K562 (cell line): ENCODE data around the gene C6orf47. TPM values are rescaled to one million over a fixed set of nuclear protein-coding genes. Genes with fewer than 3 reads are reported as not detected.
A peak's percentile ranks its signal among the peaks of the same experiment; 100 is the strongest.

Experiments used
- CEBPG ChIP-seq, 3 experiments: fragments of 200-800 bp in 1 of 3; sonication (Bioruptor generic) in 1 of 3; sonication (generic) in 1 of 3; formaldehyde crosslinking in 1 of 3; IDR thresholded peaks in 2 of 3; conservative IDR thresholded peaks in 1 of 3; 2 replicates each; pipeline versions ENCODE4 v1.6.1 to v1.8.0; 2016 to 2022; ENCODE audit warnings: missing compliant biosample characterization in 2 of 3, missing genetic modification characterization in 2 of 3, mild to moderate bottlenecking in 1 of 3, missing genetic modification reagents in 1 of 3
- CHD7 ChIP-seq: fragments of 200-600 bp; sonication (generic); IDR thresholded peaks from one replicate; pipeline ENCODE4 v1.6.1; 2012; ENCODE audit warnings: mild to moderate bottlenecking, low read depth, low read length, inconsistent platforms
- HNRNPUL1 ChIP-seq: fragments of 200-400 bp; formaldehyde crosslinking; IDR thresholded peaks from 2 replicates; pipeline ENCODE4 v1.6.1; 2017; ENCODE audit warnings: low read length
- NCOR1 ChIP-seq: fragments of 450-650 bp; IDR thresholded peaks from 2 replicates; pipeline ENCODE4 v1.6.1; 2016; ENCODE audit warnings: mild to moderate bottlenecking, moderate library complexity
- PATZ1 ChIP-seq: fragments of 250-450 bp; sonication (Bioruptor Pico); IDR thresholded peaks from 2 replicates; pipeline ENCODE4 v1.5.0; 2020; ENCODE audit warnings: mild to moderate bottlenecking, borderline replicate concordance
- SAFB2 ChIP-seq: fragments of 200-400 bp; formaldehyde crosslinking; IDR thresholded peaks from 2 replicates; pipeline ENCODE4 v1.6.1; 2018; ENCODE audit warnings: borderline replicate concordance, low read length, low read depth, moderate library complexity; ENCODE audit not compliant: severe bottlenecking
- SNIP1 ChIP-seq: fragments of 450-650 bp; IDR thresholded peaks from 2 replicates; pipeline ENCODE4 v1.7.1; 2017; ENCODE audit warnings: low read depth, mild to moderate bottlenecking
- TRIM24 ChIP-seq, 2 experiments: fragments of 450-650 bp; IDR thresholded peaks; 2 replicates each; pipeline ENCODE4 v1.6.1; 2016
- ZBTB26 ChIP-seq: fragments of 450-650 bp; formaldehyde crosslinking; IDR thresholded peaks from 2 replicates; pipeline ENCODE4 v1.4.0; 2022; ENCODE audit warnings: missing genetic modification characterization
- ZNF212 ChIP-seq: fragments of 450-650 bp; formaldehyde crosslinking; IDR thresholded peaks from 2 replicates; pipeline ENCODE4 v1.4.0; 2020; ENCODE audit warnings: mild to moderate bottlenecking
- polyA plus RNA-seq, 8 experiments: library from polyadenylated mRNA; depleted of rRNA in 4 of 8; stranded (reverse) in 5 of 8; unstranded in 3 of 8; fragments of >200 nt; fragmentation: Nextera tagmentation in 2 of 8; fragmentation: Illumina TruSeq in 1 of 8; extraction: Ambion mirVana in 2 of 8; extraction: Trizol in 1 of 8; gene quantifications; 2 replicates each; pipeline versions ENCODE4 v1.2.1 to v1.2.3, GENCODE V29; 2011 to 2014; ENCODE audit warnings: inconsistent platforms in 1 of 8, missing spikeins in 1 of 8
- total RNA-seq, 7 experiments: library from RNA; depleted of rRNA in 6 of 7; stranded (reverse); fragments of >200 nt in 6 of 7; fragmentation: Illumina TruSeq in 2 of 7; extraction: Trizol in 2 of 7; gene quantifications; 2 replicates each; pipeline versions ENCODE4 v1.2.1 to v1.2.3, GENCODE V29; 2011 to 2021; ENCODE audit warnings: low replicate concordance in 1 of 7

The C6orf47 gene
- total and polyA plus RNA-seq, 9 of the 15 experiments (the other 6 are each of a cell fraction or from before 2014, with no cell fraction given), result 0.14 to 43.8 (median 27.0) TPM

GRCh38 chr6:31665501-31666336 is 5.1 kb upstream of the C6orf47 start, which contains the start of gene CSNK2B (continued):
- TF ChIP-seq TRIM24 (IDR thresholded peaks at IDR 0.05) (0 out of 4 replicates have a peak, but pooled peaks of 1 of the 2 experiments have one; percentile 7), CHD7 (no peak), SAFB2 (no peak), PATZ1 (CRISPR knock-in tag) (0 out of 2 replicates have a peak, but pooled peaks have one; percentile 28), ZNF212 (CRISPR knock-in tag) (peak; percentile 79; the same call in 1 of the 2 replicates), SNIP1 (no peak), NCOR1 (no peak), ZBTB26 (CRISPR knock-in tag) (0 out of 2 replicates have a peak, but pooled peaks have one; percentile 18), HNRNPUL1 (no peak), CEBPG (CRISPR knock-in tag; IDR thresholded peaks at IDR 0.05) (no peak), CEBPG (tag; conservative IDR thresholded peaks at IDR 0.05 in 1 of 2, IDR thresholded peaks at IDR 0.05 in 1 of 2) (no peak)
